ENCODE data around the gene ARF1.

GRCh38 chr1:228042508-228042907, 40.0 kb upstream of the ARF1 start:
- TF ChIP-seq, protein P1, sequence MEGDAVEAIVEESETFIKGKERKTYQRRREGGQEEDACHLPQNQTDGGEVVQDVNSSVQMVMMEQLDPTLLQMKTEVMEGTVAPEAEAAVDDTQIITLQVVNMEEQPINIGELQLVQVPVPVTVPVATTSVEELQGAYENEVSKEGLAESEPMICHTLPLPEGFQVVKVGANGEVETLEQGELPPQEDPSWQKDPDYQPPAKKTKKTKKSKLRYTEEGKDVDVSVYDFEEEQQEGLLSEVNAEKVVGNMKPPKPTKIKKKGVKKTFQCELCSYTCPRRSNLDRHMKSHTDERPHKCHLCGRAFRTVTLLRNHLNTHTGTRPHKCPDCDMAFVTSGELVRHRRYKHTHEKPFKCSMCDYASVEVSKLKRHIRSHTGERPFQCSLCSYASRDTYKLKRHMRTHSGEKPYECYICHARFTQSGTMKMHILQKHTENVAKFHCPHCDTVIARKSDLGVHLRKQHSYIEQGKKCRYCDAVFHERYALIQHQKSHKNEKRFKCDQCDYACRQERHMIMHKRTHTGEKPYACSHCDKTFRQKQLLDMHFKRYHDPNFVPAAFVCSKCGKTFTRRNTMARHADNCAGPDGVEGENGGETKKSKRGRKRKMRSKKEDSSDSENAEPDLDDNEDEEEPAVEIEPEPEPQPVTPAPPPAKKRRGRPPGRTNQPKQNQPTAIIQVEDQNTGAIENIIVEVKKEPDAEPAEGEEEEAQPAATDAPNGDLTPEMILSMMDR (IDR thresholded peaks at IDR 0.05; ENCODE audit: insufficient read depth, low read length, poor library complexity, severe bottlenecking) = no peak
- no peak for TF ChIP-seq EZH2phosphoT487 (conservative IDR thresholded peaks at IDR 0.05; ENCODE audit: low read length)

Data from SU-DHL-6 (cell line).